G401 (cell line): ENCODE data around the gene FN1. TPM values are rescaled to one million over a fixed set of nuclear protein-coding genes. Genes with fewer than 3 reads are reported as not detected.
"Not testable (repeated sequence)": the region's sequence is repeated elsewhere in the genome, so short reads cannot be mapped to it uniquely, and the experiment has no call there.

Experiments
- DNase-seq: peaks from one replicate; pipeline ENCODE4 v3.0.0-alpha.2; 2015; ENCODE audit warnings: low spot score
- in situ Hi-C: cut with HindIII; loops from 2 replicates; pipeline ENCODE4 v1.10.0; 2016; ENCODE audit warnings: low sequenced_read_pairs, mixed read lengths
- total RNA-seq: library from RNA; depleted of rRNA; stranded (reverse); fragments of >200 nt; shearing (Covaris generic); gene quantifications from 2 replicates; pipeline ENCODE4 v1.2.3, GENCODE V29; 2014

The FN1 gene
- total RNA-seq, 1 experiment from 2014 or later, result 0.27 TPM

DNA sequence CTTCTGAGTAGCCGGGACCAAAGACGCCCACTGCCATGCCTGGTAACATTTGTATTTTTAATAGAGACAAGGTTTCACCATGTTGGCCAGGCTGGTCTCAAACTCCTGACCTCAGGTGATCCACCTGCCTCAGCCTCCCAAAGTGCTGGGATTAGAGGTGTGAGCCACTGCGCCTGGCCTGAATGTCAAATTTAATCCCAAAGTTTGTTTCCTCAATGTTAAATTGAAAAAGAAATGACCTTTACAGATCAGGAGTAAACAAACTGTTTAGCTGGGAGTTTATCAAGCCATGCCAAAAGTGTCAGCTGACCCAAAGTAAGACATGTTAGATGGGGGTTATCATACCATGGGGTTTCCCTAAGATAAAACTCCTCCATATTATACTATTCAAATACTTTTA lies 75.8 kb downstream of the FN1 start:
- in situ Hi-C loops, DNase-seq: not testable (repeated sequence)

DNA sequence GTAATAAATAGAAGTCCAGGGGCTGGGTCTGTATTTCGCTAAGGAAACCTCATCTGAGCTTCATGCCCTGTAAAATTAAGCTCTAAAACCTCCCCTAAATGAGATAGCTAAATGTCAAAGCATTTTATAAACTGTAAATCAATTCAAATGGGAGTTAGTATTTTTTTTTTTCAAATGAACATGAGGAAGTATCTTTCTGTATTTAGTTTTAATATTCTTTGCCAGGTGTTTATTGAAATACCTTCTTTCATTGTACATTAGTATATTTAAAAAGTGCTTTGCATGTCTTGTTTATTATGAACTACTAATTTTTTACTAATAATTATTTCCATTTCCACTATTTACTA lies 76.3 kb downstream of the FN1 start:
- in situ Hi-C loops, result no loop called here

DNA sequence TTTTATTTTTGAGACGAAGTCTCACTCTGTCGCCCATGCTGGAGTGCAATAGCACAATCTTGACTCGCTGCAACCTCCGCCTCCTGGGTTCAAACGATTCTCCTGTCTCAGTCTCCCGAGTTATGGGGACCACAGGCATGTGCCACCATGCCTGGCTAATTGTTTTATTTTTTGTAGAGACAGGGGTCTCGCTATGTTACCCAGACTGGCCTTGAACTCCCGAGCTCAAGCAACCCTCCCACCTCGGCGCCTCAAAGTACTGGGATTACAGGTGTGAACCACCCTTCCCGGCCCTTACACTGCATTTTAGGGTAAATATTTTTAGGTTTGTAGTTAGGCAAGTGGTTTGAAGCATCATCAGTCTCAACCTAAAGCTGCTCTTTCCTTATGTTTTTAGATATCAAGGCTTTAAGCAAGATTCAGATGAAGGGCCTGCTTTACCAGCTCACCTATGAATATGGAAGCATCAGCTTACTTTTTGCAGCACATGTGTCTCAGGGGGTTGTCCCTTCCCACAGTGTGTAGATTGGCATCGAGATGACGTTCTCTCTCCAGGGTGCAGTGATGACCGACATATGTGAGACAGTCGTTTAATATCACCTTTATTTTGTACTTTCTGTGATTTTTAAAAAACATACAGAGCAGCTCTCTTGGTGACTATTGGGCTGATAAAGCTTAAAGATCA lies 76.8 kb downstream of the FN1 start:
- no peak for DNase-seq

More for the DNA sequence above, 76.3 kb downstream of the FN1 start:
- DNase-seq, result no peak

DNA sequence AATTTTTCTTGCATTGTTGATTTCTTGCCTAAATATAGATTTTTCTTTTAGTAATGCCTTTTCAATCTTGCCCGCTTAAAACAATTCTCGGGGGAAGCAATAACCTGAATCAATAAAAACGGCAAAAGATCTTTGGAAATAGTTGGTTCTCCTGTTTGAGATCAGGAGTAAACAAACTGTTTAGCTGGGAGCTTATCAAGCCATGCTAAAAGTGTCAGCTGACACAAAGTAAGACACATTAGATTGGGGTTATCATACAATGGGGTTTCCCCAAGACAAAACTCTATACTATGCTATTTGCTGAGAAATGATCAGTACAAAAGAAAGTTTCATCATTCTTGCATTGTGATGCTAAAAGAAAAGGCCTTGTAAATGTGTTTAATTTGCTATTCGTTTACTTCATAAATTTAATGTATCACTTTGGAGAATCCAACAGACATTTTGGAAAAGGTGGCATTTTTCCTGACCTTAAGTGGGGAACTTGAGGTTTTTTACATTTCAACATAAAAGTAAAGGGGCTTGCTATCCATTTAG lies 77.5 kb downstream of the FN1 start:
- no peak for DNase-seq
- in situ Hi-C loops, result no loop called here

More for the DNA sequence above, 76.8 kb downstream of the FN1 start:
- in situ Hi-C loops, result no loop called here

DNA sequence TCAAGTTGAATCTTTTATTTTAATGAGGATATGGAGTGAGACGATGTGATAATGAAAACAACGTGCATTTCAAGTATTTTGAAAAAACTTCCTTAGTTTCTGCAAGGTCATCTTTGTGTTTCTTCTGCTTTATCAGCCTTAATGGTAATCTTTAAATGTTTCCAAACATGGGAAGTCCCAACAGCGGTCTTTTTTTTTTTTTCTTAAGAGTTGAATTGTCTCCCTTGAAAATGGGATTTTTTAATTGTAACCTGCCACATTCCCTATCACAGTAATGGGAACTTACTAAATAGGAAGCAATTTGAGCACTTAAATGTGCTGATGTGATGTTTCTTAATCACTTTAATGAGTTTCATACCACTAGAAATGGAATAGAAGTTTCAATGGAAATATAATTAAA lies 78.2 kb downstream of the FN1 start:
- DNase-seq, result no peak
- in situ Hi-C loops, result no loop called here

DNA sequence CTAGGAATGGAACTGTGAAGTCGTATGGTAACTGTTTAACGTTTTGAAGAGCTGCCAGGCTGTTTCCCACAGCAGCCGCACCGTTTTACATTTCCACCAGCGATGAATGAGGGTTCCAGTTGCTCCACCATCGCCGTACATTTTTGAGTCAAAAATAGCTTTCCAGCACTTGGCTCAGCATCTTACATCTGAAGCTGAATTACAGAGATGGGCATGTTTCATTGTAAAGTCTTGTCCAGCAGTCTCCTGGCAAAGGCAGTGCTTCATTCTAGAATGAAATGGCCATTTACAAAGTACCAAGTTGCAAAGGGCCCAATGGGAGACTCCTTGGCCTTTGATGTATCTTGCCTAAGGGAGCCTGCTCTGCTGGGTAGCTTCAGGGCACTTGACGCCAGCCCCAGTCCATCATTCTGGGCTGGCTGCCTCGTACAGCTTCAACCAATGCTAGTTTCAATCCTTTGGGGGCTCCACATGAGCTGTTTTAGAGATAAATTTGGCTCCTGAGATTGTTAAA lies 78.9 kb downstream of the FN1 start:
- no peak for DNase-seq
- in situ Hi-C loops, result no loop called here

DNA sequence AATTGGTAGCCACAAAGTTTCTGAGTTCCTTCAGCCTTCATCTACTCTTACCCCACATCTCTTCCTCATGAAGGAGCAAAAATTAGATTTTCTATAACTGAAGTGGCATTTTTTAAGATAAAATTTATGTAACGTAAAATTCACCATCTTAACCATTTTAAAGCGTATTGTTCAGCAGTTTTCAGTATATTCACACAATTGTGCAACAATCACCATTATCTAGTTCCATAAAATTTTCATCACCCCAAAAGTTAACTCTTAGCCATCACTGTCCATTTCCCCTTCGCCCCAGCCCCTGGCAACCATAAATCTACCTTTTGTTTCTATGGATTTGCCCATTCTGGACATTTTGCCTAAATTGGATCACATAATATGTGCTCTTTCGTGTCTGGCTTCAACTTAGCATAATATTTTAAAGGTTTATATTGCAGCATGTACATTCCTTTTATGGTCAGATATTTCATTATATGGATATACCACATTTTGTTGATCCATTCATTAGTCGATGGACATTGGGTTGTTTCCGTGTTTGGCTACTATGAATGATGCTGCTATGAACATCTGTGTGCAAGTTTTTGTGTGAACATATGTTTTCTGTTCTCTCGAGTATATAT lies 79.4 kb downstream of the FN1 start:
- in situ Hi-C loops, result no loop called here
- no peak for DNase-seq

DNA sequence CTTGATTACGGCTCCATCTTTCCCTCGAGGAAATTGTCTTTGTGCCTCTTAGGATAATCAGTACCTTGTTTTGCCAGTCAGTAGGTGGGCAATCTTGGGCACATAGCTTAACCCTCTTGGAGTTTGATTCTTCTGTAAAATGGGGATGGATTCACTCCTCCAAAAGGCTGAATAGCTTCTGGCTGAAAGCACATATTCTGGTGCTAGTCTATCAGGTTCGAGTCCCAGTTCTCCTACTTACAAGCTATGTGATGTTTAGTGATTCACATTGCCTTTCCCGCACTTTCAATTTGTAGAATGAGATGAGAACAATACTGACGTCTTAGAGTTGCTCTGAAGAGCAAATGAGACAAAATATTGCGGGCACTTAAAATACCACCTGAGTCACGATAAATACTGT lies 80.1 kb downstream of the FN1 start:
- DNase-seq, result no peak
- in situ Hi-C loops, result no loop called here

DNA sequence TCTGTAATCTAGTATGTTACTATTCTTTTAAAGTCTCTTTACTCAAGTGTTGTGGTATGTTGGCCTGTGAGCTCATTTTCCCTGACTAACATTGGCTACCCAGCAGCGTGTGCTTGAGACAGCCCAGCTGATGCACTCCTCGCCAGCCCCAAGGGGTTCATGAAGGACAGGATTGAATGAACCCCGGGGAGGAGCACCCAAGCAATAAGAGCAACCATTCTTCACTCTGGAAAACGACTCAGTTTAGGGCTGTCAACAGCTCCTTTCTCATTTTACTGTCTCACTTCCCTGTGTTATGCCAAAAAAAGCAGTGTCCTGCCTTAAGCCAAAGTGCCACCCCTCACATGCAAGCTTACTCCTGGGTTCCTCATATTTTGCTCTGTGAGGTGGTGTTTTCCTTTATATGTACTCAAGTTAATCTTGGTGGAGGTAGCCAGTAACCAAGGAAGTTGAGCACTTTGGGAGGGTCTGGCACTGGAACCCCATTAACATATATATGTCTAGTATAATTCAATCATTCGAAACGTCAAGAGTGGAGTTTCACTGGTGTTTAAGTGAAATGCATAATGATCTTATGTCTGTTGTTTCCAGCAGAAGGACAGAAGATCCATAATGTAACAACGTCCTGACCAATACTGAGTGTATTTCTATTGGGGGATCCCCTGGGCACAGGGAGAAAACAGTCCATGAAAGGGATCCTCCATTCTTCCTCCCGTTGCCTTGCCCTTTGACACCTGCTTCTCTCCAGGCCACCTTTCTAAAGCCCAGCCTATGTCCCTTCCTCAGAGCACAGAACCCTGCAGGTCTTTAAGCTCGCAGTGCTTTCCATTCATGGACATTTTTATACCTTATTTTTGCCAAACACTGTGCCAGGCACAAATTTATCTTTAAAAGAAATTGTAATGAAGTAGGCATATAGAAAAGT lies 80.8 kb downstream of the FN1 start:
- in situ Hi-C loops, result no loop called here
- DNase-seq, result no peak

DNA sequence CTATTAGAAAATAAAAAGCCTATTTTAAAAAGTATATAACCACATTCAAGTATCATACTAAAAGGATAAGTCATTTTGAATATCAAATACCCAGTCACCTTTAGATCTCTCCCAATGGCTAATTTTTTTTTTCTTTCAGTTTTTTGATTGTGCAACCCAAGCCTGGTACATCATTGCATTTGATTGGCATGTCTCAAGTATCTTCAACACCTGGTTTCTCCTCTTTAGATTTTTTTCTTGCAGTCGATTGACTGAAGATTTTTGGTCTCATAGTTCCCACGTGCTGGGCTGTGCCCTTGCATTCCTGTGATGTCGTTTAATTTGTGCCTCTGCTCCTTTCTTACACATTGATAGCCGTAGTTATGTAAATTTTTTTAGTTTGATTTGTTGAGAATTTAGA lies 83.3 kb downstream of the FN1 start:
- in situ Hi-C loops, result no loop called here
- no peak for DNase-seq

DNA sequence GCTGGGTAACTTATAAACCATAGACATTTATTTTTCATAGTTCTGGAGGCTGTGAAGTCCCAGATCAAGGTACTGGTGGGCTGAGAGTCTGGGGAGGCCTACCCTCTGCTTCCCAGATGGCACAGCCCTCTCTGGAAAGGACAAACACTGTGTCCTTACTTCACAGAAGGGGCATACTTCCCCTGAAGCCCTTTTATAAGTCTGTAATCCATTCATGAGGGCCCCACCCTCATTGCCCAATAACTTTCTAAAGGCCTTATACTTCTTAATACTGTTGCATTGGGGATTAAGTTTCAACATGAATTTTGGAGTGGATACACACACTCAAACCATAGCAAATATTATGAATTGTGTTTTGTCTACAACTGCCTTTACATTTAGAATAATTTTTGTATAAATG lies 88.0 kb downstream of the FN1 start:
- DNase-seq, result no peak
- in situ Hi-C loops, result no loop called here

DNA sequence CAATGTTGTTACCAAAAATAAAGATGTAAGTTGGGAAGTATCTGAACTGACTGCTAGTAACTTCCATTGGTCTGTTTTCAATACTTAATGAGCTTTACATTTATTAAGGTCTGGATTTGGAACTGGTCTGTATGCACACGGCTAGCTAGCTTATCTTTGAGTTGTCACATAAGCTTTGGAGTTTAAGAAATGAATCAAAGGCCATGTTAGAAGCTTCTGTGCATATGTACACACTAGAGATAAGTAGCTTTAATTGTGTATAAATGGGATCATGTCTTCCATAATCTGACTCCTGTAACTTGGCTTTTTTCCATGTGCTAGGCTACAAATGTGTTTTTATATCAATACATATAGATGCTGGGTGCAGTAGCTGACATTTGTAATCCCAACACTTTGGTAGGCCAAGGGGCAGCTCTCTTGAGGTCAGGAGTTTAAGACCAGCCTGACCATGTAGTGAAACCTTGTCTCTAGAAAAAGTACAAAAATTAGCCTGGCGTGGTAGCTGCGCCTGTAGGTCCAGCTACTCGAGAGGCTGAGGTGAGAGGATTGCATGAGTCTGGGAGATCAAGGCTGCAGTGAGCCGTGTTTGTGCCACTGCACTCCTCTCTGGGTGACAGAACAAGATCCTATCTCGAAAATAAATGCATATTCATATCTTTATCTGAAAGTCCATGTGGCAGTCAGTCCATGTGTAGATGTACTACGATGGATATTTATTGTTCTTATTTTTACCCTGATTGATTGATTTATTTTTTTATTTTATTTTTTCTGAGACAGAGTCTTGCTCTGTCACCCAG lies 96.8 kb downstream of the FN1 start:
- no peak for DNase-seq
- in situ Hi-C loops, result no loop called here

DNA sequence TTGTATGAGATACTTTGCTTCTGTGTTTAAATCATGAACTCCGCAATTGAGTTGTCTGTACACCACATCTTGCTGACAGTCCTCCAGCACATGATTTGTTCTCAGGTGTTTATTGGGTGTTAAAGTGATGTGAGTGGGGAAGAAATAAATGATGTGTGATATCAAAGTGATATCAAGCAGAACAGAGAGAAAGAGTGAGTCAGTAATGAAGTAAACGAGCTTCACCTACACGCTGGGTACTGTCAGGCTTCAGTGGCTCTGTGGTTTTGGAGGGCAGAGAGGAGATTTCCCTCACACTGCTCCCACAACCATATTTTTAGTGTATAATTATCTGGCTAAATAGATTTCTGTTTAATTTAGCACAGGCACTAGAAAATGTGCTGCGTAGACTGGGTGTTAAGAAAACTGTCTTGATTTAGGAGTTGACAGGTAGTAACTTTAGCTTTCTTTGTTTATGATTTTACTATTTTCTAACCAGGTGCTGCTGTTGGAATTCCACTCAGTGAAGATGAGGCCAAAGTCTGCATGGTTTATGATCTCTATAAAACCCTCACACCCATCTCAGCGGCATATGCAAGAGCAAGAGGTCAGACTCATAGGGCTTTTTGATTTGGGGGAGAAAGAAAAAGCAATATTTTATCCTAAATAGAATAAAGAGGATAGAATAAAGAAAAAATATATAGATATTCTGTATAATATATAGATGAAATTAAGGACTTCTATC lies 102.8 kb downstream of the FN1 start:
- DNase-seq, result no peak
- in situ Hi-C loops, result no loop called here

DNA sequence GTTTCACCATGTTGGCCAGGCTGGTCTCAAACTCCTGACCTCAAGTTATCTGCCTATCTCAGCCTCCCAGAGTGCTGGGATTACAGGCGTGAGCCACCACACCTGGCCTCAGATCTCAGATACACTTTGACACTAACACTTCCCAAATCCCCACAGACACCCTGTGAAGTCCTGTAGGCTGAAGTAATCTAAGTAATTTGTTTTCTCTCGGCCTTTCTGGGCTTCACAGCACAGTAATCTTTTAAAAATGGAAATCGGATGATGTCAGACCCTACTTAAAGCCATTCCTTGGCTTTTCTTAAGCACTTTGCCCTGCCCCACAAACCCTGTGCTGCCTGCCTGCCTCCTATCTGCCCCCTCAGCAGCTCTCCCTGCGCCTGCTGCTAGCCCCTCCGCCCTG lies 107.8 kb downstream of the FN1 start:
- in situ Hi-C loops, result no loop called here
- no peak for DNase-seq

DNA sequence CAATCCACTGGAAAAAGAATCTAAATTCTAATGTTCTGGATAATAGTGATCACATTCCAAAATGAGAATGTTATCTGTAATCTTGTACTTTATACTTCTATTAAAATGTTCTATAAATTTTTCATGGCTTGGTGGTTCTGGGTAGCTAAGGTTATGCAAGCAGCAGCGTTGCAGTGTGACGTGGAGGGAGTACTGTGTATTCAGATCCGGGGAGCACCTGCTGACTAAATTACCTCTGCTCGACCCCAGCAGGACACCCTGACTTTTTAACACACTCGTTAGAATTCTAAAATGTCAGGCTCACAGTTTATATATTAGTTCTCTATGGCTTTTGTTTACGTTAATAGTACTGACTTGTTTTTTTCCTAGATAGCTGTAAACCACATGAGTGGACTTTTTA lies 111.1 kb downstream of the FN1 start:
- in situ Hi-C loops, result no loop called here
- no peak for DNase-seq

DNA sequence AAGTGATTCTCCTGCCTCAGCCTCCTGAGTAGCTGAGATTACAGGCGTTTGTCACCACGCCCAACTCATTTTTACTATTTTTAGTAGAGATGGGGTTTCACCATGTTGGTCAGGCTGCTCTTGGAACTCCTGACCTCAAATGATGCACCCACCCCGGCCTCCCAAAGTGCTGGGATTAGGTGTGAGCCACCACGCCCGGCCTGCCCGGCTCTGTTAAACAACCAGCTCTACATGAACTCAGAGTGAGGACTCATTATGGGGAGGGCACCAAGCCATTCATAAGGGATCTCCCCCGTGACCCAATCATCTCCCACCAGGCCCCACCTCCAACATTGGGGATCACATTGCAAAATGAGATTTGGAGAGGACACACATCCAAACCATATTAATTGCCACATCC lies 115.2 kb downstream of the FN1 start:
- DNase-seq, result no peak
- in situ Hi-C loops, result no loop called here

DNA sequence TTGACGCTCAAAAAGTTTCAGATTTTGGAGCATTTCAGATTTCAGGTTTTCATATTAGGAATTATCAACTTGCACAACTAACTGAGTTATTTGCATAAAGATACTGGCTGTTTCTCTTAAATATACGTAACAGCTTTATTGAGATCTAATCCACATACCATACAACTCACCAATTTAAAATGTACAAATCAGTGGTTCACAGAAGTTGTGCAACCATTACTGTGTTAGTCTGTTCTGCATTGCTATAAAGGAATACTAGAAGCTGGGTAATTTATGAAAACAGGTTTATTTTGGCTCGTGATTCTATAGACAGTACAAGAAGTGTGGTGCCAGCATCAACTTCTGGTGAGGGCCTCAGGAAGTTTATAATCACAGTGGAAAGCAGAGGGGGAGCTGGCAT lies 115.8 kb downstream of the FN1 start:
- in situ Hi-C loops, result no loop called here

DNA sequence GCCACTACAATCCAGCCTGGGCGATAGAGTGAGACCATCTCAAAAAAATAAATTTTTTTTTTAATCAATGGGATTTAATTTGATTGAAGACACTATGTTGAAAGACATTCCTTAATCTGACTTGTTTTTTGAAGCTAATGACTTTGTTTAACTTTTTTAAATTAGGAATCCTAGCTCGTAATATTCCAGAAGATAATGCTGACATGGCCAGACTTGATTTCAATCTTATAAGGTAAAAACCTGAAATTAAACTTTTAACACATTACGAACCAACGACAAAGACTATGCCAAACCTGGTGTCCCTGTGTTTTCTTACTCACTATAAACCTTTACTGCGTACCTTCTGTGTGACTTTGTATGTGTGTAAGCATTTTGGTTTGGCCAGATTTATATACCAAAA lies 116.4 kb downstream of the FN1 start:
- in situ Hi-C loops, result no loop called here
- DNase-seq, result no peak

More for the DNA sequence above, 115.8 kb downstream of the FN1 start:
- DNase-seq, result no peak
